Calu3 (cell line): ENCODE data around the gene FBLN2. TPM values are rescaled to one million over a fixed set of nuclear protein-coding genes. Genes with fewer than 3 reads are reported as not detected.

Experiments used
- BruUV-seq: library from RNA; stranded (reverse); fragments of 400-500 nt; replicated peaks from 2 replicates; lab custom pipeline; 2021; lab: Mats Ljungman, UMichigan
- CTCF ChIA-PET: fragments of 300-600 bp; sonication (Branson Sonifier 250); formaldehyde crosslinking; loops from one replicate; lab custom pipeline; 2022; ENCODE audit warnings: antibody characterized with exemption; lab: Charles Lee
- DNase-seq: peaks from one replicate; pipeline ENCODE4 v3.0.0; 2022
- H3K27ac Mint-ChIP-seq: one replicate; pipeline ENCODE4 v1.8.0; 2022; ENCODE audit warnings: mixed read lengths; ENCODE audit not compliant: unreplicated experiment
- H3K27me3 Mint-ChIP-seq: one replicate; pipeline ENCODE4 v1.8.0; 2022; ENCODE audit warnings: mixed read lengths; ENCODE audit not compliant: unreplicated experiment
- H3K36me3 Mint-ChIP-seq: one replicate; pipeline ENCODE4 v1.8.0; 2022; ENCODE audit warnings: mild to moderate bottlenecking, moderate library complexity, mixed read lengths; ENCODE audit not compliant: insufficient read depth, unreplicated experiment
- H3K4me1 Mint-ChIP-seq: one replicate; pipeline ENCODE4 v1.8.0; 2022; ENCODE audit warnings: mild to moderate bottlenecking, low read depth, mixed read lengths; ENCODE audit not compliant: unreplicated experiment
- H3K4me3 Mint-ChIP-seq: one replicate; pipeline ENCODE4 v1.8.0; 2022; ENCODE audit warnings: mild to moderate bottlenecking, low read depth, moderate library complexity, mixed read lengths; ENCODE audit not compliant: unreplicated experiment
- H3K9me3 Mint-ChIP-seq: one replicate; pipeline ENCODE4 v1.8.0; 2022; ENCODE audit warnings: low read depth, mixed read lengths; ENCODE audit not compliant: unreplicated experiment
- intact Hi-C: fragments of 100-400 bp; cut with micrococcal nuclease; formaldehyde crosslinking; loops from one replicate; pipeline ENCODE4 v1.10.0; 2022; ENCODE audit not compliant: unreplicated experiment
- total RNA-seq: library from RNA; stranded (reverse); gene quantifications from 2 replicates; pipeline ENCODE4 v1.2.3, GENCODE V29; 2022
- TF ChIP-seq, protein P1 (sequence below): fragments of 200-600 bp; IDR thresholded peaks from one replicate; pipeline ENCODE4 v1.8.0; 2022; ENCODE audit warnings: antibody characterized with exemption; ENCODE audit not compliant: unreplicated experiment

The FBLN2 gene
- total RNA-seq, 1 experiment from 2014 or later: not detected

DNA sequence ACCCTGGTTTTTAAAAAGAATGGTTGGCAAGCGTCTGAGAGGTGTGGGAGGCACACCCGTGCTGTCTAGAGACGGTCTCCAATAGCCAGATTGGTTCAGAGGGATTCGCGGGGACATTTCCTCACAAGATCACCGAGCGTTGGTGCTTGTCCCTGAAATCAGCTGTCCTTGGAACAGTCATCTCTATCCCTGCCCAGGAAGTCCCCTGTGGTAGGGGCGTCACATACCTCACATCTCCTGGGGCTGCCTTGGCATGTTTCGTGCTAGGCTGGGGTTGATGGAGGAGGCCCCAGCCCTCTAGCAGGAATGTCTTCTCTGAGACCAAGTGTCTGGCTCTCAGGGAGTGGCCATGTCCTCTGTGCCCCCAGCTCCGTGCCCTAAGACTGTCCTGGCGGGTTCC is 6.8 kb downstream of the FBLN2 start:
- TF ChIP-seq, protein P1, sequence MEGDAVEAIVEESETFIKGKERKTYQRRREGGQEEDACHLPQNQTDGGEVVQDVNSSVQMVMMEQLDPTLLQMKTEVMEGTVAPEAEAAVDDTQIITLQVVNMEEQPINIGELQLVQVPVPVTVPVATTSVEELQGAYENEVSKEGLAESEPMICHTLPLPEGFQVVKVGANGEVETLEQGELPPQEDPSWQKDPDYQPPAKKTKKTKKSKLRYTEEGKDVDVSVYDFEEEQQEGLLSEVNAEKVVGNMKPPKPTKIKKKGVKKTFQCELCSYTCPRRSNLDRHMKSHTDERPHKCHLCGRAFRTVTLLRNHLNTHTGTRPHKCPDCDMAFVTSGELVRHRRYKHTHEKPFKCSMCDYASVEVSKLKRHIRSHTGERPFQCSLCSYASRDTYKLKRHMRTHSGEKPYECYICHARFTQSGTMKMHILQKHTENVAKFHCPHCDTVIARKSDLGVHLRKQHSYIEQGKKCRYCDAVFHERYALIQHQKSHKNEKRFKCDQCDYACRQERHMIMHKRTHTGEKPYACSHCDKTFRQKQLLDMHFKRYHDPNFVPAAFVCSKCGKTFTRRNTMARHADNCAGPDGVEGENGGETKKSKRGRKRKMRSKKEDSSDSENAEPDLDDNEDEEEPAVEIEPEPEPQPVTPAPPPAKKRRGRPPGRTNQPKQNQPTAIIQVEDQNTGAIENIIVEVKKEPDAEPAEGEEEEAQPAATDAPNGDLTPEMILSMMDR: no peak
- Mint-ChIP-seq H3K4me1 (peaks cover 7% of the 10 kb centered on the region), H3K4me3 (no peak overlapping the region), H3K27me3 (peaks cover 90% of the 10 kb centered on the region), H3K27ac (no peak overlapping the region), H3K36me3 (no peaks in the 10 kb centered on the region), H3K9me3 (no peaks in the 10 kb centered on the region)
- CTCF ChIA-PET: interaction anchor here (1.2 kb wide), 1 partner anchor 43 kb away, joined by 3 read pairs; no protein-coding TSS in a partner anchor
- intact Hi-C loops: no loop called here
- no peak for DNase-seq
- no TSS peak for BruUV-seq

DNA sequence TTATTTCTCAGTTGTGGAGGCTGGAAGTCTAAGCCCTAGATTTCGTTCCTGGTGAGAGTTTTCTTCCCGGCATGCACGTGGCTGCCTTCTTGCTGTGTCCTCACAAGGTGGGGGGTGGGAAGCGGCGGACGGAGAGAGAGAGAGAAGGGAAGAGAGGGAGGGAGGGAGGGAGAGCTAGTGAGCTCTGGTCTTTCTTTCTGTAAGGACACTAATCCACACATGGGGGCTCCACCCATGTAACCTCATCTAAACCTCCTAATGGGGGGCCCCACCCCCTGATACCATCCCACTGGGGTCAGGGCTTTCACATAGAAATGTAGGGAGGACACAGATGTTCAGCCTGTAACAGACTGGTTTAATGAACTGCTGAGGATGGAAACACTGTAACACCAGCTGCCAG is 7.3 kb downstream of the FBLN2 start:
- intact Hi-C loops: no loop called here
- TF ChIP-seq, protein P1: no peak
- CTCF ChIA-PET: interaction anchor here (1.2 kb wide), 1 partner anchor 44 kb away, joined by 3 read pairs; no protein-coding TSS in a partner anchor
- H3K27ac Mint-ChIP-seq: no peak overlapping the region
- peaks cover 95% of the 10 kb centered on the region for H3K27me3 Mint-ChIP-seq
- no peak for DNase-seq
- no TSS peak for BruUV-seq
- no peak overlapping the region for H3K4me3 Mint-ChIP-seq
- no peaks in the 10 kb centered on the region for H3K9me3 Mint-ChIP-seq
- no peaks in the 10 kb centered on the region for H3K36me3 Mint-ChIP-seq
- peaks cover 7% of the 10 kb centered on the region for H3K4me1 Mint-ChIP-seq

DNA sequence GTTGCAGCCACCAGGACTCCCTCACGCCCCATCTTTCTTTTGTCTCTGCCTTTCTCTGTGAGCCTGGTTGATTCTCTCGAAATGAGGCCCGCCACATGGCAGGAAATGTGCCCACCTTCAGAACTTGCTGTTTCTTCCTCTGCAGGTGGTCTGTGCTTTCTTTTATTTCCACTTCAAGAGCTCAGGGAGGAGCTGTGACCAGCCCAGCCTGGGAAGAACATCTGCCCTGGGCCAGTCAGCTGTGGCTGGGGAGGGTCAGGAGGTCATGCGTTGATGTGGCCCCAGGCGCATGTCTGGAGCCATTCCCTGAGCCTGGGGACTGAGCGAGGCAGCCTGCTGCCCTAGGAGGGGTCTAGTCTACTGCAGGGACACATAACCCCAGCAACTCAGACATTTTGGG is 8.0 kb downstream of the FBLN2 start:
- Mint-ChIP-seq H3K4me3 (no peak overlapping the region), H3K4me1 (peaks cover 7% of the 10 kb centered on the region), H3K36me3 (no peaks in the 10 kb centered on the region), H3K27ac (no peak overlapping the region), H3K27me3 (peaks cover 95% of the 10 kb centered on the region), H3K9me3 (no peaks in the 10 kb centered on the region)
- intact Hi-C loops: no loop called here
- BruUV-seq: no TSS peak
- CTCF ChIA-PET: no interaction called here
- no peak for DNase-seq
- TF ChIP-seq, protein P1: no peak

DNA sequence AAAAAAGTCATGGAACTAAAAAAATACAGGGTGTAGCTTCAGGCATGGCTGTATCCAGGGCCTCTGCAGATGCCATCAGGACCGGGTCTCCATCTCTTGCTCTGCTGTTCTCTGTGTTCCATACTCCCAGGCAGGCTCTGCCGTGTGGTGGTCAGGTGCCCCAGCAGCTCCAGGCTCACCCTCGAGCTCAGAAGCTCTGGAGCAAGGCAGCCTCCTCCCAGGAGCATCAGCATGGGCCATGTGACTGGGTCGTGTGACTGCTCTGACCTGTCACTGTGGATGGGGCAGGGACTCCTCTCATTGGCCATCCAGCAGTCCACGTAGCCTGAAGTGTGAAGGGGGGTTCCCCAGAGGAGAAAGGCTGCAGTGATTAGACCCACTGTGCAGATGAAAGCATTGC is 8.5 kb downstream of the FBLN2 start:
- no peak for DNase-seq
- Mint-ChIP-seq H3K4me1 (peaks cover 7% of the 10 kb centered on the region), H3K9me3 (no peaks in the 10 kb centered on the region), H3K4me3 (no peak overlapping the region), H3K36me3 (no peaks in the 10 kb centered on the region), H3K27ac (no peak overlapping the region), H3K27me3 (peaks cover 93% of the 10 kb centered on the region)
- TF ChIP-seq, protein P1: no peak
- CTCF ChIA-PET: no interaction called here
- intact Hi-C loops: no loop called here
- BruUV-seq: no TSS peak
